ENCODE results near the gene KMO.

Gene KMO

DNA sequence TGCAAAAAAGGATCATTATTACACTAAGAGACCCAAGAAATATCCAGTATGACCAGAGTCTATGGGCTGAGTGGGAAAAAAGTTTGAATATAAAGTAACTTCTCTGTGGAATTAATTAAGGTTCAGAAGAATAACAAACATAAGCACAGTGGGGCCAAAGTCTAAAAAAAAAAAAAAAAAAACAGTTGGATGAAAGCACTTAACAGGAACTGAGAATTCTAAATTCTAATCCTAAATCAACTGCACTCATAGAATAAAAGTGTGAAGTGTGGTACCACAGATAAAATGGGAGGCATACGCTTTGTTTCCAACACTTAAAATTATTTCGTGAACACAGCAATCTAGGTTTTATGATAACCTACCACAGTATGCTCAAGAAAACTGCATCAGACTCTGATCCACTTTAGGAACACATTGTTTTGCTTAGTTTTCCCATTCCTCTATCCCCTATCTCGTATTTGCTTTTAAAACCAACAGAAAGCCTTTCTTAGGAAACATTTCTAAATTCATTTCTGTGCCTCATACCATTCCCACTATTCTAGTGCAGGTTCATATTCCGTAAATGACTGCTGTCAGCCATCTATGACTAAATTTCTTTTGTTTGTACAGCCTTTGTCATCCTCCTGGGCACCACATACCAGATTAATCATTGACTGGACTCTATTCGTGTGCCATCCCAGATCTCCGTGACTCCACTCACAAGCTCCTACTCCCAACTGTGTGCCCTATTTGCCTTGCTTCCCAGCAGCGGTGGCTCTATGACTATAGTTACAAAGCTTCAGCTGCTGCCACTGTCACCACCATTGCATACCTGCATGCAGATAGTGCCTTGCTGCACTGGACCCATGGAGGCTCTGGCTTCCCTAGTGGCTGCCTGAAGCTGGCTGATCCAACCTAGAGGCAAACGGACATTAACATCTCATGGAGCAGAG, 83.1 kb downstream of the KMO start:
- no peak overlapping the region for H3K4me3 ChIP-seq (ENCODE audit: low read length)
- TF ChIP-seq ZNF274 (IDR thresholded peaks at IDR 0.05; ENCODE audit: low read depth, low read length): no peak

DNA sequence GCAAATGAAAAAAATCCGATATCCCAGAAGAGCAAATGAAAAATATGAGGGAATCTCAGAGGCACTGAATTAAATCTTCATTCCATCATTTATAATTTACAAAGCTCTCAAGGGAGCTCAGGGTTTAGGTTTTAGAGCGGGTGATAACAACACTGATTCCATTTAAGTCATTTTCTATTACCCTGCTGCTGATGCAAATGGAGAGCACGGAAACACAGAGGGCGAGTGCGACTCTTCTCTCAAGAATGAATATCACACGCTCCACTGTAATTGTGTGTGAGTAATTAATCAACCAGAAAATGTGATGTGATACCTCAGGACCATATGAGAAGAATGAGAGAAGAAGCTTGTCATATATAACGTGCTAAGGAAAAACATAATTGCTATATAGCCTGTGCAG, 85.2 kb downstream of the KMO start:
- TF ChIP-seq ZNF274 (IDR thresholded peaks at IDR 0.05; ENCODE audit: low read depth, low read length): no peak
- no peak overlapping the region for H3K4me3 ChIP-seq (ENCODE audit: low read length)

GRCh38 chr1:241622669-241623068, 90.5 kb downstream of the KMO start:
- H3K4me3 ChIP-seq (ENCODE audit: low read length): no peak overlapping the region

DNA sequence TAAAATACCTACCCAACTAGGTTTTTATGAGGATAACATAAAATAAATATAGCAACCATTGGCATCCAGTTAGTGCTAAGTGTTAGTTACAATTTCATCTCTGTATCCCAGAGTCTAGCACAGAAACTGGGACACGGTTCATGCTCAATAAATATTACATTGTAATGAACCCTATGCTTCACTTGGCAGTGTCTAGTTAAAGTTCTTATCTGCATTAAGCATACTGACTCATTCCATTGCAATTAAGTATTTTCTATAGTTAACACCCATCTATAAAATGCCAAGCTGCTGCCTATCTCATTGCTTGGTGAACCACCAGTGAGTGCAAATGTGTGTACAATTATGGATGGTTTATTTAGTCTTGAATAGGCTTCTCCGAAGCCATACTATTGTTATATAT, 92.8 kb downstream of the KMO start:
- no peak overlapping the region for H3K4me3 ChIP-seq (ENCODE audit: low read length)
- no peak for TF ChIP-seq ZNF274 (IDR thresholded peaks at IDR 0.05; ENCODE audit: low read depth, low read length)

More at GRCh38 chr1:241622669-241623068, 90.5 kb downstream of the KMO start:
- TF ChIP-seq ZNF274 (IDR thresholded peaks at IDR 0.05; ENCODE audit: low read depth, low read length): no peak

- no peak for TF ChIP-seq ZNF274 (IDR thresholded peaks at IDR 0.05; ENCODE audit: low read depth, low read length)
- no peak overlapping the region for H3K4me3 ChIP-seq (ENCODE audit: low read length)
Measured at GRCh38 chr1:241627453-241628259, 95.5 kb downstream of the KMO start.

- no peak overlapping the region for H3K4me3 ChIP-seq (ENCODE audit: low read length)
- no peak for TF ChIP-seq ZNF274 (IDR thresholded peaks at IDR 0.05; ENCODE audit: low read depth, low read length)
Measured at GRCh38 chr1:241630005-241630404, 97.8 kb downstream of the KMO start.

GRCh38 chr1:241630476-241630875, 98.3 kb downstream of the KMO start:
- no peak overlapping the region for H3K4me3 ChIP-seq (ENCODE audit: low read length)
- no peak for TF ChIP-seq ZNF274 (IDR thresholded peaks at IDR 0.05; ENCODE audit: low read depth, low read length)

GRCh38 chr1:241630899-241631298, 98.7 kb downstream of the KMO start:
- no peak overlapping the region for H3K4me3 ChIP-seq (ENCODE audit: low read length)
- no peak for TF ChIP-seq ZNF274 (IDR thresholded peaks at IDR 0.05; ENCODE audit: low read depth, low read length)

DNA sequence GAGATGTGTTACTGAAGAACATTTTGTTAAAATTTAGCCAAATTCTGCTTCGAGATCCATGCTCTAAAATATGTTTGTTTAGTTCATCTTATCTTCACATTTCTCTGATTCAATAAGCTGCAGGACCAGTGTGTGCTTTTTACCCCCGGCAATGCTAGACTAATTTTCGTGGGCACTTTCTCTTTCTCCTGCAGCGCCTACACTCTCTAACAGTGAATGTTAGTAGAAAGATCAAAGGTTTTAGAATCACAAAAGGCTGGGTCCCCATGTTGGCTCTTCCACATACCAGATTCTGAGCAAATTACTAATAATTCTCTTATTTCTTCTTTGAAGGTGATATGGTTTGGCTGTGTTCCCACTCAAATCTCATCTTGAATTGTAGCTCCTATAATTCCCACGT, 99.5 kb downstream of the KMO start:
- H3K4me3 ChIP-seq (ENCODE audit: low read length): no peak overlapping the region
- no peak for TF ChIP-seq ZNF274 (IDR thresholded peaks at IDR 0.05; ENCODE audit: low read depth, low read length)

DNA sequence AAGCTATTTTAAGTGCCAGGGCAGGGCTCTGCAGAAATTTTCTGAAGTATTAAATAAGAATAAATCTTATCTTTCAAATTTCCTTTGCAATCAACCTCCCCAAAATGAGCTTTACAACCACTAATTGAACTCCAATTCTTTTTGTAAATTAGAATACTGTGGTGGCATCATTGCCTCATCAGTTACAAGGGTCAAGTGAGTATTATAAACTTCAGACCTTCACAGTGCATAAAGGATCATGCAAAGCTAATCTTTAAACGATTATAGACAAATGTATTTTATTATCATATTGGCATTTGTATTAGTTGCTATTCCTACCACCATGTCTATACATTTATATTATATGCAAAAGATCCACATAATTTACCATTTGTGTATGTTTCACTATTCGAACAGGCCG, 100.8 kb downstream of the KMO start:
- no peak overlapping the region for H3K4me3 ChIP-seq (ENCODE audit: low read length)
- TF ChIP-seq ZNF274 (IDR thresholded peaks at IDR 0.05; ENCODE audit: low read depth, low read length): no peak

DNA sequence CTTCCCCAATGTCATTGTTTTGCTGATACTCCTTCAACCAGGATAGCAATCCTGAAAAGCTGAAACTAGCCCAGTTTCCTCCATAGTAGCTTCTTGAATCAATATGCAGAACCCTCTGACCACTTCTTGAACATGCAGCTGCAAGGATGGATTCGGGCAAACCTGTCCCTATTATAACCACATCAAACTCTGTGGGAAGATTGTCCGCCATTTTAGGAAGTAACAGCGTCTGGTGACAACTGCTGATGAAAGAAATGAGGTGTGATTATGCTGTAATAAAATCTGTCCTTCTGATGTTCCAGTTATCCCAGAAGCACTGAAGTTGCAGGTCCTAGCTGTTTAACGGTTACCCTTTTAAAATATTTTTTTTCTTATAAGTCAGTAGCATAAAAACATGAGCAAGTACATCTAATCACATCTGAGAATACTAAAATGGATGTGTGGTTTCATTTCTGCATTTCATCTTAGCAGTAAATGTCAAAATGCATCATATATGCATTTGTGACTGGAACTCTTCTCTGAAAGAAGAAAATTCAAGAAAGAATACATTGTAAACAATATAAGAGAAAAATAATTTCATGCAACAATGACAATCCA, 103.5 kb downstream of the KMO start:
- H3K4me3 ChIP-seq (ENCODE audit: low read length): peak overlapping the region; percentile 6; the same call in 1 of the 2 replicates
- TF ChIP-seq ZNF274 (IDR thresholded peaks at IDR 0.05; ENCODE audit: low read depth, low read length): no peak

GRCh38 chr1:241636291-241636690, 104.1 kb downstream of the KMO start:
- no peak overlapping the region for H3K4me3 ChIP-seq (ENCODE audit: low read length)
- no peak for TF ChIP-seq ZNF274 (IDR thresholded peaks at IDR 0.05; ENCODE audit: low read depth, low read length)

- no peak for TF ChIP-seq ZNF274 (IDR thresholded peaks at IDR 0.05; ENCODE audit: low read depth, low read length)
- H3K4me3 ChIP-seq (ENCODE audit: low read length): peak overlapping the region; percentile 87
Measured at GRCh38 chr1:241637046-241637590, 104.9 kb downstream of the KMO start.

GRCh38 chr1:241637604-241638003, 105.4 kb downstream of the KMO start:
- H3K4me3 ChIP-seq (ENCODE audit: low read length): peak overlapping the region; percentile 87

More at GRCh38 chr1:241637604-241638003, 105.4 kb downstream of the KMO start:
- no peak for TF ChIP-seq ZNF274 (IDR thresholded peaks at IDR 0.05; ENCODE audit: low read depth, low read length)
